Peyer's patch (tissue), 4 donors: Measurements from ENCODE around the gene STAMBPL1. TPM values are rescaled to one million over a fixed set of nuclear protein-coding genes. Genes with fewer than 3 reads are reported as not detected.
"Not testable (repeated sequence)": the region's sequence is repeated elsewhere in the genome, so short reads cannot be mapped to it uniquely, and the experiment has no call there.

Experiments
- DNase-seq, 3 donors: peaks; one replicate each; pipeline ENCODE4 v3.0.0-alpha.2; 2017 to 2019
- H3K27ac ChIP-seq, 4 donors: fragments of 200-600 bp; sonication (generic); one replicate each; pipeline ENCODE4 v1.5.1; 2016 to 2019
- H3K27me3 ChIP-seq, 2 donors: fragments of 200-600 bp; sonication (generic); one replicate each; pipeline ENCODE4 v1.5.1; 2019
- H3K36me3 ChIP-seq, 3 donors: fragments of 200-600 bp; sonication (generic); one replicate each; pipeline ENCODE4 v1.5.1; 2016 to 2019
- H3K4me1 ChIP-seq, 4 donors: fragments of 200-600 bp; sonication (generic); one replicate each; pipeline ENCODE4 v1.5.1; 2016 to 2019
- H3K4me3 ChIP-seq, 4 donors: fragments of 200-600 bp; sonication (generic); 1 replicate in 3 of 4; 2 replicates in 1 of 4; pipeline ENCODE4 v1.5.1; 2016 to 2019; ENCODE audit warnings: mild to moderate bottlenecking in 1 of 4
- H3K9me3 ChIP-seq, 4 donors: fragments of 200-600 bp; sonication (generic); one replicate each; pipeline ENCODE4 v1.5.1; 2016 to 2019; ENCODE audit warnings: mild to moderate bottlenecking in 1 of 4
- POLR2A ChIP-seq, 2 donors: fragments of 450-650 bp; IDR thresholded peaks; one replicate each; pipeline ENCODE4 v1.5.1; 2017; ENCODE audit warnings: antibody characterized with exemption in 2 of 2, mild to moderate bottlenecking in 2 of 2, moderate library complexity in 2 of 2
- total RNA-seq, 4 donors: library from RNA; depleted of rRNA; stranded (reverse); fragments of >200 nt; gene quantifications; one replicate each; pipeline ENCODE4 v1.1.0, GENCODE V29; 2016
- TF ChIP-seq, protein P1 (sequence below), 6 experiments: fragments of 450-650 bp in 4 of 6; fragments of 200-600 bp in 2 of 6; sonication (generic) in 1 of 6; IDR thresholded peaks; one replicate each; pipeline ENCODE4 v1.5.1; 2017 to 2019; ENCODE audit warnings: antibody characterized with exemption in 6 of 6, mild to moderate bottlenecking in 3 of 6, moderate library complexity in 1 of 6

The STAMBPL1 gene
- total RNA-seq, 4 donors from 2014 or later: 54.6 to 116 (median 84.6) TPM

GRCh38 chr10:88833723-88834122 is 46.3 kb upstream of the STAMBPL1 start:
- no peak for TF ChIP-seq POLR2A (IDR thresholded peaks at IDR 0.05)
- TF ChIP-seq, protein P1, sequence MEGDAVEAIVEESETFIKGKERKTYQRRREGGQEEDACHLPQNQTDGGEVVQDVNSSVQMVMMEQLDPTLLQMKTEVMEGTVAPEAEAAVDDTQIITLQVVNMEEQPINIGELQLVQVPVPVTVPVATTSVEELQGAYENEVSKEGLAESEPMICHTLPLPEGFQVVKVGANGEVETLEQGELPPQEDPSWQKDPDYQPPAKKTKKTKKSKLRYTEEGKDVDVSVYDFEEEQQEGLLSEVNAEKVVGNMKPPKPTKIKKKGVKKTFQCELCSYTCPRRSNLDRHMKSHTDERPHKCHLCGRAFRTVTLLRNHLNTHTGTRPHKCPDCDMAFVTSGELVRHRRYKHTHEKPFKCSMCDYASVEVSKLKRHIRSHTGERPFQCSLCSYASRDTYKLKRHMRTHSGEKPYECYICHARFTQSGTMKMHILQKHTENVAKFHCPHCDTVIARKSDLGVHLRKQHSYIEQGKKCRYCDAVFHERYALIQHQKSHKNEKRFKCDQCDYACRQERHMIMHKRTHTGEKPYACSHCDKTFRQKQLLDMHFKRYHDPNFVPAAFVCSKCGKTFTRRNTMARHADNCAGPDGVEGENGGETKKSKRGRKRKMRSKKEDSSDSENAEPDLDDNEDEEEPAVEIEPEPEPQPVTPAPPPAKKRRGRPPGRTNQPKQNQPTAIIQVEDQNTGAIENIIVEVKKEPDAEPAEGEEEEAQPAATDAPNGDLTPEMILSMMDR (IDR thresholded peaks at IDR 0.05): no peak
- H3K4me3 ChIP-seq: no peak overlapping the region
- no peaks in the 10 kb centered on the region for H3K9me3 ChIP-seq
- H3K27ac ChIP-seq: no peak overlapping the region
- no peaks in the 10 kb centered on the region for H3K4me1 ChIP-seq
- DNase-seq: peak in 1 of 3 donors; percentile 26
- H3K36me3 ChIP-seq: no peaks in the 10 kb centered on the region
- no peaks in the 10 kb centered on the region for H3K27me3 ChIP-seq

DNA sequence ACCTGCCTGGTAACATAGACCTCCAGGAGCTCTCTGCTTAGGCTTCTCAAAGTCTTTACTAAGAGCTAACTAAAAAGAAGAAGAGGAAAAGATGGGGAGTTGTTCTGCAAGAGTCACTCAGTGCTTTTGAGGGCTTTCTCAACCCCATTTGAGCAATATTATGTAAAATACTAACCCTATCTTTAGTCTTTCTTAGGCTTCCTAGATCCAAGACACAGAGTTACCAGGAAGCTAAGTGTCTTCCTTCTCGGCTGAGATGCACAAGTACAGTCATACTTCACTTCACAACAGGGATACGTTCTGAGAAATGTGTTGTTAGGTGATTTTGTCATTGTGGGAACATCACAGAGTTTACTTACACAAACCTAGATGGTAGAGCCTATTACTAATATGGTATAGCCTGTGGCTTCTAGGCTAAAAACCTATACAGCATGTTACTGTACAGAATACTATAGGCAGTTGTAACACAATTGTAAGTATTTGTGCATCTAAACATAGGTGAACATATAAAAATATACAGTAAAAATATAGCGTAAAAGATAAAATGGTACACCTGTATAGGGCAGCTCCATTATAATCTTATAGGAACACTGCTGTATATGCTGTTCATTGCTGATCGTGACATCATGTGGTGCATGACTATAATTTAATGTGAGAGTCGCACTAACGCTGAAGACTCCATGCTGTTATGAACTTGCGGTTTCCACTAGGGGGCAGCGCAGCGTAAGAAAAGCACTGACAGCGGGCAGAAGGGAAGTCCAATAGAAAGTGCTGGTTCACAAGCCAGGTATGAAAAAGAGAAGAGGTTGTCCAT is 44.7 kb upstream of the STAMBPL1 start:
- no peaks in the 10 kb centered on the region for H3K4me1 ChIP-seq
- TF ChIP-seq POLR2A (IDR thresholded peaks at IDR 0.05): no peak
- TF ChIP-seq, protein P1 (IDR thresholded peaks at IDR 0.05): peak; percentile 73 to 98 (median 92)
- no peaks in the 10 kb centered on the region for H3K9me3 ChIP-seq
- no peak overlapping the region for H3K27ac ChIP-seq
- H3K36me3 ChIP-seq: no peaks in the 10 kb centered on the region
- peak; percentile 80 to 95 (median 87) for DNase-seq
- H3K27me3 ChIP-seq: no peaks in the 10 kb centered on the region
- no peak overlapping the region for H3K4me3 ChIP-seq

- Histone ChIP-seq H3K4me1 (no peaks in the 10 kb centered on the region), H3K27ac (no peak overlapping the region), H3K9me3 (no peaks in the 10 kb centered on the region), H3K36me3 (no peaks in the 10 kb centered on the region), H3K27me3 (no peaks in the 10 kb centered on the region), H3K4me3 (no peak overlapping the region)
- no peak for TF ChIP-seq POLR2A (IDR thresholded peaks at IDR 0.05)
- TF ChIP-seq, protein P1 (IDR thresholded peaks at IDR 0.05): peak in 1 of 6 experiments; percentile 1
- DNase-seq: no peak
These were observed 44.2 kb upstream of the STAMBPL1 start for GRCh38 chr10:88835910-88836221.

DNA sequence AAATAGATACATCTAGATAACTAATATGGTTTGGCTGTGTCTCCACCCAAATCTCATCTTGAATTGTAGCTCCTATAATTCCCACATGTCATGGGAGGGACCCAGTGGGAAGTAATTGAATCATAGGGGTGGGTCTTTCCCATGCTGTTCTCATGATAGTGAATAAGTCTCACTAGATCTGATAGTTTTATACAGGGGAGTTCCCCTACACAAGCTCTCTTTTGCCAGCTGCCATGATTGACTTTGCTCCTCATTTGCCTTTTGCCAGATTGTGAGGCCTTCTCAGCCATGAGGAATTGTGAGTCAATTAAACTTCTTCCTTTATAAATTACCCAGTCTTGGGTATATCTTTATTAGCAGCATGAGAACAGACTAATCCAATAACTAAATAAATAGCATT is 42.4 kb upstream of the STAMBPL1 start:
- not testable (repeated sequence) for H3K9me3 ChIP-seq, H3K4me3 ChIP-seq, H3K27ac ChIP-seq, H3K36me3 ChIP-seq, DNase-seq, H3K4me1 ChIP-seq, H3K27me3 ChIP-seq

GRCh38 chr10:88838766-88839350 is 41.2 kb upstream of the STAMBPL1 start:
- H3K27me3 ChIP-seq: no peaks in the 10 kb centered on the region
- H3K4me1 ChIP-seq: no peaks in the 10 kb centered on the region
- no peaks in the 10 kb centered on the region for H3K36me3 ChIP-seq
- H3K27ac ChIP-seq: no peak overlapping the region
- TF ChIP-seq POLR2A (IDR thresholded peaks at IDR 0.05): no peak
- TF ChIP-seq, protein P1 (IDR thresholded peaks at IDR 0.05): no peak
- no peaks in the 10 kb centered on the region for H3K9me3 ChIP-seq
- no peak for DNase-seq
- H3K4me3 ChIP-seq: no peak overlapping the region

DNA sequence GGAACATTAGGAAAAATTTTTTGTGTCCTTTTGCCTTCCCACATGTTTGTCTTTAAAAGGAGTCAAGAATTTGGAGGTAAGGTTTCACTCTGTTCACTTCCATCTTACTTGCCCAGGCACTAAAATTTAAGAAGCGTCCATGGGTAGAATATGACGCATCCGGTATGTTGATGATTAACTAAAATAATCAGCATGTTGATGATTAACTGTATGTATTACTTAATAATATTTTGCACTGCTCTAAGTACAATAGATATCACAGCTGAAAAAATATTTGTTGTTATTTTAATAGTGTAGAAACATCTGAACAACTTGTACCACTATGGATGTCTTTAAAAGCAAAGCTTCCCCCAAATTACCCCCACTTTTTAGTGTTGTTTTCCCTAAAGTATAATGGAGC is 39.9 kb upstream of the STAMBPL1 start:
- H3K36me3 ChIP-seq: no peaks in the 10 kb centered on the region
- TF ChIP-seq, protein P1 (IDR thresholded peaks at IDR 0.05): no peak
- no peak for TF ChIP-seq POLR2A (IDR thresholded peaks at IDR 0.05)
- no peak overlapping the region for H3K27ac ChIP-seq
- no peak overlapping the region for H3K4me3 ChIP-seq
- no peaks in the 10 kb centered on the region for H3K9me3 ChIP-seq
- H3K4me1 ChIP-seq: no peaks in the 10 kb centered on the region
- no peaks in the 10 kb centered on the region for H3K27me3 ChIP-seq
- DNase-seq: no peak
